Astrocyte of the cerebellum (primary cell): Measurements from ENCODE around the gene MSMP.

ENCODE experiments used
- DNase-seq: peaks from one replicate; pipeline ENCODE4 v3.0.0-alpha.2; 2011; ENCODE audit warnings: low read depth
- H3K4me3 ChIP-seq: 2 replicates; pipeline ENCODE4 v1.5.1; 2011; ENCODE audit warnings: mild to moderate bottlenecking, low read depth, low read length, moderate library complexity
- in situ Hi-C: cut with HindIII; loops from 2 replicates; pipeline ENCODE4 v1.10.0; 2017; ENCODE audit warnings: low sequenced_read_pairs
- TF ChIP-seq, protein P1 (sequence below): IDR thresholded peaks from 2 replicates; pipeline ENCODE4 v1.5.1; 2012; ENCODE audit warnings: low read length, low read depth, moderate library complexity, mild to moderate bottlenecking; ENCODE audit errors: missing control alignments

The MSMP gene

DNA sequence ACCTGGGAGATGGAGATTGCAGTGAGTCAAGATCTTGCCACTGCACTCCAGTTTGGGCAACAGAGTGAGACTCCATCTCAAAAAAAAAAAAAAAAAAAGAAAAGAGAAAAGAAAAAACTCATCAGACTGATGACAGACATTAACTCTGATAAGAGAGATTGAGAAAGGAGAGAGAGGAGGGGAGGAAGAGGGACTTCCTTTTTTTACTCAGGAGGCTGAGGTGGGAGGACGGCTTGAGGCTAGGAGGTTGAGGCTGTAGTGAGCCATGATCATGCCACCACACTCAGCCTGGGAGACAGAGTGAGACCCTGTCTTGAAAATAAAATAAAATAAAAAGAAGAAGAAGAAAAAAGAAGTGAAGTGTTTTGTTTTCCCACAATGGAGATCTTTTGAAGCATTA is 9.7 kb upstream of the MSMP start:
- in situ Hi-C loops = loop anchor here (25.0 kb wide), 1 partner anchor 123 kb away; no protein-coding TSS in a partner anchor
- no peak overlapping the region for H3K4me3 ChIP-seq
- no peak for DNase-seq
- TF ChIP-seq, protein P1, sequence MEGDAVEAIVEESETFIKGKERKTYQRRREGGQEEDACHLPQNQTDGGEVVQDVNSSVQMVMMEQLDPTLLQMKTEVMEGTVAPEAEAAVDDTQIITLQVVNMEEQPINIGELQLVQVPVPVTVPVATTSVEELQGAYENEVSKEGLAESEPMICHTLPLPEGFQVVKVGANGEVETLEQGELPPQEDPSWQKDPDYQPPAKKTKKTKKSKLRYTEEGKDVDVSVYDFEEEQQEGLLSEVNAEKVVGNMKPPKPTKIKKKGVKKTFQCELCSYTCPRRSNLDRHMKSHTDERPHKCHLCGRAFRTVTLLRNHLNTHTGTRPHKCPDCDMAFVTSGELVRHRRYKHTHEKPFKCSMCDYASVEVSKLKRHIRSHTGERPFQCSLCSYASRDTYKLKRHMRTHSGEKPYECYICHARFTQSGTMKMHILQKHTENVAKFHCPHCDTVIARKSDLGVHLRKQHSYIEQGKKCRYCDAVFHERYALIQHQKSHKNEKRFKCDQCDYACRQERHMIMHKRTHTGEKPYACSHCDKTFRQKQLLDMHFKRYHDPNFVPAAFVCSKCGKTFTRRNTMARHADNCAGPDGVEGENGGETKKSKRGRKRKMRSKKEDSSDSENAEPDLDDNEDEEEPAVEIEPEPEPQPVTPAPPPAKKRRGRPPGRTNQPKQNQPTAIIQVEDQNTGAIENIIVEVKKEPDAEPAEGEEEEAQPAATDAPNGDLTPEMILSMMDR = no peak

DNA sequence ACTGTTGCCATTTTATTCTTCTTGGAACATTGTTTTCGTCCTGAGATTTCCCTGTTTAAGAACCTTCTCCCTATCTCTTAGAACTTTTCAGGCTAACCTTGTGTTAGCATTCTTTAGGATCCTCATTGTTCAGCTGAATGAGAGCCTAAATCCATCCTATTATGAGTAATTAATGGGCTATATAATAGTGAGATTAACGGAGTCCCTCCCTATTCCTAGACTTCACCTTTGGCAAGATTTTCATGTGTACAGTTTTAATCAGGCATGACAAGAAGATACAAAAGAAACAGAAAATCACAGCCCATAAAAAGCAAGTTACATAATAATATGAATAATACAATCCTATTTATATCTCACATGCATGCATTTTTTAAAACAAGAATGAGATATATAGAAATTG is 9.1 kb upstream of the MSMP start:
- DNase-seq = no peak
- H3K4me3 ChIP-seq = no peak overlapping the region
- in situ Hi-C loops = loop anchor here (25.0 kb wide), 1 partner anchor 124 kb away; no protein-coding TSS in a partner anchor
- TF ChIP-seq, protein P1 = no peak

DNA sequence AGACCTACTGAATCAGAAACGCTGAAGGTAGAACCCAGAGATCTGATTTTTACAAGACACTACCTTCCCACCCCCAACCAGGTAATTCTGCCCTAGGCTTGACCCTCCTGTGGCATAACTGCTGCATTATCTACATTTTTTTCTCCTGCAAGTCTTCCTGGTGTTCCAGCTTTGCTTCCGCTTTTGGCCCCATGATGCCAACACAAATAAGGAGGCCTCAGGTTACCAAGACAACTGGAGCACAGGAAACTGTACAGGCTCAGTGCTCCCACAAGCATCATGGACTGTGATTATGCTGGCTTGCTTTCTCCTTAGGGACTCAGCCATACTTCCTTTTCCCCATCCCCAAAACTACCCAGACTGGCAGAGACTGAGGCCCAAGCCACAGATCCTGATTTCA is 6.6 kb upstream of the MSMP start:
- TF ChIP-seq, protein P1 = no peak
- no peak overlapping the region for H3K4me3 ChIP-seq
- peak; percentile 50 for DNase-seq
- in situ Hi-C loops = loop anchor here (25.0 kb wide), 1 partner anchor 127 kb away; no protein-coding TSS in a partner anchor

DNA sequence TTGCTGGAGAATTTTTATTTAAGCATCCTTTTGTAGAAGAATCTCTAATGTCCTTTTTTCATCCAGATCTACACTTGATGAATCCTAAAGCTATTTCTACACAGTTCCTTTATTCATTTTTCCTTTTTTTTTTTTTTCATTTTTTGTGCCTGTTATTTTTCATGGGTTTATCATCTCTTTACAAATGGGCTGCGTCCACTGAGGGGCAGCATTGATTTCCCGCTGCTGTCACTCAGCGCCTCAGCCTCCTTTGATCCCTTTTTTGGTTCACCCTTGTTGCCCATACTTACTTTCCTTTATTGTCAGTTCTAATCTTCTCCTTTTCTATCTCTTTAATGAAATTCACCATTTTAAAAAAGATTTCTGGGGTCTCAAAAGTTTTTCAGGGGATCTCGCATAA is 5.7 kb upstream of the MSMP start:
- H3K4me3 ChIP-seq = no peak overlapping the region
- TF ChIP-seq, protein P1 = no peak
- in situ Hi-C loops = loop anchor here (25.0 kb wide), 1 partner anchor 128 kb away; no protein-coding TSS in a partner anchor
- DNase-seq = no peak

DNA sequence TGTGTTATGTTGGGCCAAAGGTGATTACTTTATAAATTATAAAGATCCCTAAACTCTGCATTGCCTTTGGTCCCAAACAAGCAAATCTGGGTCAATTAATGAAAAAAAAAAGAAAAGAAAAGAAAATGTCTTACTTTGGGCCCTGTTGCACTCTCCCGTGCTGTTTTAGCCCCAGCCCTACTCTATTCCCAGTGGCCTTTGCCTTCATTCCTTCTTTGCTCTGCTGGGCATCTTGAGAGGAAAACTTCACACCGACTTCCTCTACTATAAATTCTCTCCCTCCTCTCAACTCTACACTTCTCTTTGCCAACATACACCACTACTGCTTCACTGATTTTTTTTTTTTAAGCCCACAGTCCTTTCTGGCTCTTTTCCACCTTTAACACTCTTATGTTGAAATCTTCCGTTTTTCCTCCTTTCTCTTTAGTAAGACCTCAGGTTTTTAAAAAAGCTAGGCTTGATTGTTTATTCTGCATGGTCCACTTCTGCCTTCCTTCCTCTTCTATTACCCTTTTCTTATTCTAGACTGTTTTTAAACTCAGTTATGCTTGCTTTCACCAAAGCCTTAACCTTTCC is 4.5 kb upstream of the MSMP start:
- H3K4me3 ChIP-seq = no peak overlapping the region
- TF ChIP-seq, protein P1 = no peak
- in situ Hi-C loops = loop anchor here (25.0 kb wide), 1 partner anchor 129 kb away; no protein-coding TSS in a partner anchor
- DNase-seq = no peak

DNA sequence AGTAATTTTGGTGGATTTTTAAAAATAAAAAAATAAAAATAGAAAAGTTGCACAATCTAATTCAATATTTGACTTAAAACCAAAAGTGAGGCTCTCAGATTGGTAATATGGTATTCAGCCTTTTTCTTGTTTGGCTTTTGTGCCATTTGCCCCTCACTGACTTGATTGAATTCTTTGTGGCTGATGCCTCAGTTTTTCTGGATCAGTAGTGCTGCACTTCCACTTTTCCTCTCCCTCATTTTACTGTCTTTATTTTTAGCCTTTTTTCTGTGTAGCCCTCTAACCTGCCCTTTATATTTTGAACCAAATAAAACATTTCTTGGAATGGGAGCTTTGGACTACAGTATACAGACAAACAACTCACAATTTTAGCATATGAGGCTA is 3.8 kb upstream of the MSMP start:
- DNase-seq = no peak

More for the DNA sequence above, 3.8 kb upstream of the MSMP start:
- TF ChIP-seq, protein P1 = no peak
- H3K4me3 ChIP-seq = no peak overlapping the region
- in situ Hi-C loops = loop anchor here (25.0 kb wide), 1 partner anchor 129 kb away; no protein-coding TSS in a partner anchor
